Lung (tissue), 12 donors: Measurements from ENCODE around the gene IFITM10. TPM values are rescaled to one million over a fixed set of nuclear protein-coding genes. Genes with fewer than 3 reads are reported as not detected.

ENCODE experiments used
- ATAC-seq: fragments of 200-7000 bp; cut with Tn5 transposase; one replicate; pipeline ENCODE4 v1.9.1; 2020; ENCODE audit warnings: moderate number of reproducible peaks; ENCODE audit not compliant: insufficient read depth, low FRiP score
- DNase-seq, 3 donors: peaks; one replicate each; pipeline ENCODE4 v3.0.0-alpha.2; 2013 to 2017
- H3K27ac ChIP-seq, 2 donors: one replicate each; pipeline ENCODE4 v1.5.1; 2013; ENCODE audit warnings: mild to moderate bottlenecking in 2 of 2, moderate library complexity in 2 of 2, control low read depth in 1 of 2, inconsistent platforms in 1 of 2, low read depth in 1 of 2, low read length in 1 of 2
- H3K27me3 ChIP-seq, 3 donors: one replicate each; pipeline ENCODE4 v1.5.1; 2013; ENCODE audit warnings: low read length in 2 of 3; ENCODE audit not compliant: control insufficient read depth in 3 of 3, insufficient read depth in 3 of 3
- H3K36me3 ChIP-seq, 4 donors: one replicate each; pipeline ENCODE4 v1.5.1; 2013; ENCODE audit warnings: low read length in 4 of 4, mild to moderate bottlenecking in 1 of 4, moderate library complexity in 1 of 4; ENCODE audit not compliant: control insufficient read depth in 4 of 4, insufficient read depth in 4 of 4
- H3K4me1 ChIP-seq, 5 donors: one replicate each; pipeline ENCODE4 v1.5.1; 2013; ENCODE audit warnings: low read length in 5 of 5, mild to moderate bottlenecking in 2 of 5, moderate library complexity in 1 of 5; ENCODE audit not compliant: control insufficient read depth in 5 of 5, insufficient read depth in 5 of 5
- H3K4me3 ChIP-seq: one replicate; pipeline ENCODE4 v1.5.1; 2013; ENCODE audit warnings: mild to moderate bottlenecking, control low read depth, moderate library complexity
- H3K9ac ChIP-seq, 2 donors: one replicate each; pipeline ENCODE4 v1.5.1; 2013; ENCODE audit warnings: low read length in 2 of 2, control low read depth in 1 of 2; ENCODE audit not compliant: insufficient read depth in 1 of 2
- H3K9me3 ChIP-seq, 4 donors: one replicate each; pipeline ENCODE4 v1.5.1; 2013; ENCODE audit warnings: low read length in 3 of 4, mild to moderate bottlenecking in 1 of 4, moderate library complexity in 1 of 4; ENCODE audit not compliant: control insufficient read depth in 4 of 4, insufficient read depth in 3 of 4
- WGBS, 2 donors: extraction: QIAGEN DNeasy Blood & Tissue Kit; methylation state at CpG; one replicate each; pipeline ENCODE4 v1.1.7; 2013; 5-methylcytosine and 5-hydroxymethylcytosine counted together
- polyA plus RNA-seq, 2 donors: library from polyadenylated mRNA; stranded (reverse); fragments of 200-250 nt; gene quantifications; one replicate each; pipeline ENCODE4 v1.2.1, GENCODE V29; 2013
- total RNA-seq, 2 donors: library from RNA; depleted of rRNA in 1 of 2; stranded (reverse); fragments of >200 nt in 1 of 2; gene quantifications; one replicate each; pipeline ENCODE4 v1.2.1, GENCODE V29; 2014 to 2021
- TF ChIP-seq, protein P1 (sequence below): IDR thresholded peaks from 2 replicates; pipeline ENCODE4 v1.5.1; 2012; ENCODE audit warnings: mild to moderate bottlenecking; ENCODE audit errors: control extremely low read depth, extremely low read depth
- donor health status: control.
- donor health status: control.
- donor health status: Bipolar disorder and iron deficiency.
- donor health status: healthy.
- donor health status: DM: yes; HTN: yes; CAD: no.

Gene IFITM10
- total and polyA plus RNA-seq, 4 donors, result 0.40 to 18.8 (median 2.7) TPM

DNA sequence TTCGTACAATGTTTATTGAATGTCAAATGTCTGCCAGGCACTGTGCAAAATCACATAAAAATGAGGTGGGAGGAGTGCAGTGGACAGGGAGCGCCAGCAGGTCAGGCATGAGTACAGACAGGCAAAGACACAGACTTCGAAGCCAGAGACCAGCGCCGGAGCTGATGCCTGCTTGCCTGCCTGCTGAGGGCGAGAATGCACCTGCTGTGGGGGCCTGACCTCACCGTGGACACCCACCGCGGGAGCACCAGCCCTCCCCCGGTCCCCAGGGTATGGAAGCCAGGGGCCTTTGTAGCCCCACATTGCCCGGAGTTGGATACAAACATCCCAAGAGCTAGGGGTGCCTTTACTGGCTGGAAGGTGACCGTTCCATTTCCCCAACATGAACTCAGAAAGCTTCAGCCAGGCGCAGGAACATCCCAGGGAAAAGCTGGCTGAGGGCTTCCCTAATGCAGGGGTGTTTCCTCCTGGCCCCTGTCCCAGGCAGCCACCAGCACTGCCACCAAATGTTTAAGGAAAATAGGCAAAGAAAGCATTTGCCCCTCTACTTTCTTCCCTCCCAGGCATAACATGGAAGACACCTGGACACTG, 17.9 kb downstream of the IFITM10 start:
- H3K9ac ChIP-seq, result no peak overlapping the region
- DNase-seq (no peak), ATAC-seq (no peak)
- 39 to 75% methylated on average over 13 of the region's 13 CpGs for WGBS, 2 donors
- no peaks in the 10 kb centered on the region for H3K36me3 ChIP-seq
- H3K27ac ChIP-seq, result no peak overlapping the region
- H3K27me3 ChIP-seq, result peaks cover 0 to 35% (median 18%) of the 10 kb centered on the region in 3 donors
- peaks cover 0 to 20% (median 7%) of the 10 kb centered on the region in 4 donors for H3K9me3 ChIP-seq
- no peak overlapping the region for H3K4me3 ChIP-seq
- H3K4me1 ChIP-seq, result no peaks in the 10 kb centered on the region
- TF ChIP-seq, protein P1, sequence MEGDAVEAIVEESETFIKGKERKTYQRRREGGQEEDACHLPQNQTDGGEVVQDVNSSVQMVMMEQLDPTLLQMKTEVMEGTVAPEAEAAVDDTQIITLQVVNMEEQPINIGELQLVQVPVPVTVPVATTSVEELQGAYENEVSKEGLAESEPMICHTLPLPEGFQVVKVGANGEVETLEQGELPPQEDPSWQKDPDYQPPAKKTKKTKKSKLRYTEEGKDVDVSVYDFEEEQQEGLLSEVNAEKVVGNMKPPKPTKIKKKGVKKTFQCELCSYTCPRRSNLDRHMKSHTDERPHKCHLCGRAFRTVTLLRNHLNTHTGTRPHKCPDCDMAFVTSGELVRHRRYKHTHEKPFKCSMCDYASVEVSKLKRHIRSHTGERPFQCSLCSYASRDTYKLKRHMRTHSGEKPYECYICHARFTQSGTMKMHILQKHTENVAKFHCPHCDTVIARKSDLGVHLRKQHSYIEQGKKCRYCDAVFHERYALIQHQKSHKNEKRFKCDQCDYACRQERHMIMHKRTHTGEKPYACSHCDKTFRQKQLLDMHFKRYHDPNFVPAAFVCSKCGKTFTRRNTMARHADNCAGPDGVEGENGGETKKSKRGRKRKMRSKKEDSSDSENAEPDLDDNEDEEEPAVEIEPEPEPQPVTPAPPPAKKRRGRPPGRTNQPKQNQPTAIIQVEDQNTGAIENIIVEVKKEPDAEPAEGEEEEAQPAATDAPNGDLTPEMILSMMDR, result no peak

DNA sequence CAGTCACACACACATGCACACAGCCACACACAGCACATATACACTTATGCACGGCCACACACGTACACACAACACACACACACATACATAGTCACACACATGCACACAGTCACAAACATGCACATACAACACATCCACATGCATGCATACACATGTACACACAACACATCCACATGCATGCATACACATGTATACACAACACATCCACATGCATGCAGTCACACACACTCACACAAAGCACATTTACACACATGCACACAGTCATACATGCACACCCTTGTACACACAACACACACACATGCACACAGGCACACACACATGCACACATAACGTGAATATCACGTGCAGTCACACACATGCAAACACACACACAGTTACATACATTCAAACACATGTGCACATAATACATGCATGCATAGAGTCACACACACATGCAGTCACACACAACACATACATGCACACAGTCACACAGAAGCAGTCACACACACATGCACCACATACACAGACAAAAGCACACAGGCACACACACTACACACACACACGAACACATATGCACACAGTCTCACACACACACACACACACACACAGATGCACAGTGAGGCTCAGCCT, 18.8 kb downstream of the IFITM10 start:
- no peak for DNase-seq
- 90 to 96% methylated on average over 5 of the region's 5 CpGs for WGBS, 2 donors

DNA sequence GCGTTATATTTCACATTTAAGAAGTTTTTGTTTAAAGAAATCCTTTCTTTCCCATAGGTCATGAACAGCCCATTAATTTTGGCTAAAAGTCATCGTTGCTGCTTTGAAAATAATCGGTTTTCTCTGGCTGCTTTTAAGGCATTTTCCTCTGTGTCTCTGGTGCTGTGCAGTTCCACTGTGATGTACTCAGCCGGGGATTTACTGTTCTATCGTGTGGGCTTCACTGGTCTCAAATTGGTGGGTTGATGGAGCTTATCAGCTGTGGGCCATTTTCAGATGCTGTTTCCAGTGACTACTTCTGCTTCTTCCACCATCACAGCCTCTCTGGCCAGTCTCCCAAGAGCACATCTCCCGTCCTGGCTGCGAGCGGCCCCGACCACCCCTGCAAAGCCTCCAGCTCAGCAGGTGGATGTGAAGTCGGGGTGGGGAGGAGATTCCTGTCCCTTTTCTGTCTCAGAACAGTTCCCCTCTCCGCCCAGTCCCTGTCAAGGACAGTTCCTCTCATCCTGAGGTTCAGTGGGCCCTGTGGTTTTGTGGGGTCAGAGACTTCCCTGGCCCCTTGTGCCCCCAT, 20.3 kb downstream of the IFITM10 start:
- no peaks in the 10 kb centered on the region for H3K4me1 ChIP-seq
- no peaks in the 10 kb centered on the region for H3K36me3 ChIP-seq
- ATAC-seq, result no peak
- H3K4me3 ChIP-seq, result no peak overlapping the region
- peaks cover 0 to 8% (median 0%) of the 10 kb centered on the region in 4 donors for H3K9me3 ChIP-seq
- no peak overlapping the region for H3K9ac ChIP-seq
- TF ChIP-seq, protein P1, result no peak
- DNase-seq, result no peak
- 57 to 59% methylated on average over 11 of the region's 11 CpGs for WGBS, 2 donors
- no peak overlapping the region for H3K27ac ChIP-seq
- H3K27me3 ChIP-seq, result peaks cover 0 to 46% (median 18%) of the 10 kb centered on the region in 3 donors

More for the DNA sequence above, 18.8 kb downstream of the IFITM10 start:
- Histone ChIP-seq H3K4me1 (no peaks in the 10 kb centered on the region), H3K36me3 (no peaks in the 10 kb centered on the region), H3K9ac (no peak overlapping the region), H3K9me3 (peaks cover 0 to 17% (median 2%) of the 10 kb centered on the region in 4 donors), H3K27ac (no peak overlapping the region), H3K27me3 (peaks cover 0 to 38% (median 18%) of the 10 kb centered on the region in 3 donors), H3K4me3 (no peak overlapping the region)
- TF ChIP-seq, protein P1, result no peak
- ATAC-seq, result no peak
